Right atrium auricular region (tissue), 2 donors: ENCODE measurements around the gene TM9SF4. TPM values are rescaled to one million over a fixed set of nuclear protein-coding genes. Genes with fewer than 3 reads are reported as not detected.

Experiments
- DNase-seq: peaks from one replicate; pipeline ENCODE4 v3.0.0-alpha.2; 2019; ENCODE audit warnings: low spot score
- H3K27ac ChIP-seq, 2 donors: fragments of 200-600 bp; sonication (generic); 1 replicate in 1 of 2; 2 replicates in 1 of 2; pipeline ENCODE4 v1.5.1; 2016 to 2019
- H3K27me3 ChIP-seq, 2 donors: fragments of 200-600 bp; sonication (generic); one replicate each; pipeline versions ENCODE4 v1.5.1 to v1.6.0; 2017 to 2019
- H3K36me3 ChIP-seq: fragments of 200-600 bp; sonication (generic); one replicate; pipeline ENCODE4 v1.5.1; 2016
- H3K4me1 ChIP-seq, 2 donors: fragments of 200-600 bp; sonication (generic); one replicate each; pipeline versions ENCODE4 v1.5.1 to v1.6.0; 2017 to 2019
- H3K4me3 ChIP-seq, 2 donors: fragments of 200-600 bp; sonication (generic); 1 replicate in 1 of 2; 2 replicates in 1 of 2; pipeline ENCODE4 v1.5.1; 2017 to 2019; ENCODE audit warnings: mild to moderate bottlenecking in 1 of 2, moderate library complexity in 1 of 2
- H3K9me3 ChIP-seq, 2 donors: fragments of 200-600 bp; sonication (generic); one replicate each; pipeline ENCODE4 v1.5.1; 2019
- total RNA-seq, 2 donors: library from RNA; depleted of rRNA; stranded (reverse); fragments of >200 nt; gene quantifications; one replicate each; pipeline ENCODE4 v1.1.0, GENCODE V29; 2016
- TF ChIP-seq, protein P1 (sequence below), 2 donors: fragments of 200-600 bp; sonication (generic); IDR thresholded peaks; one replicate each; pipeline ENCODE4 v1.5.1; 2019; ENCODE audit warnings: antibody characterized with exemption in 2 of 2

Gene TM9SF4
- total RNA-seq, 2 donors from 2014 or later = 28.5 to 30.6 TPM

DNA sequence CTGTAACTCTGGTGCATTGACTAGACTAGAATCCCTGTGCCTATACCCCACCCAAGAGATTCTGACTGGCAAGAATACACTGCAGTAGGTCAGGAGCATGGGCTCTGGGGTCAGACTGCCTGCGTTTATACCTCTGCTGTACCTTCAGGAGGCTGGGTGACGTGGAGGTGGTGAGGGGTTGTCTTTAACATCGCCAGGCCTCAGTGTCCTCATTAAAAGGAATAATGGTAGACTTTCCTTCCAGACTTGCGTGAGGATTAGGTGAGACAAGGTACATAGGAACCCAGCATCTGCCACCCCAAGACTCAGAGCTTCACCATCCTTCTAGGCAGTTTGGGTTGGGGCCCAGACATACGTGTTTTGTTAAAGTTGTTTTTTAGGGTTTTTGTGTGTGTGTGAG, 44.3 kb downstream of the TM9SF4 start:
- Histone ChIP-seq H3K4me3 (no peak overlapping the region), H3K27me3 (no peaks in the 10 kb centered on the region), H3K36me3 (peaks cover 73% of the 10 kb centered on the region), H3K4me1 (peaks cover 0 to 14% of the 10 kb centered on the region in 2 donors), H3K27ac (no peak overlapping the region), H3K9me3 (no peaks in the 10 kb centered on the region)
- no peak for DNase-seq
- TF ChIP-seq, protein P1, sequence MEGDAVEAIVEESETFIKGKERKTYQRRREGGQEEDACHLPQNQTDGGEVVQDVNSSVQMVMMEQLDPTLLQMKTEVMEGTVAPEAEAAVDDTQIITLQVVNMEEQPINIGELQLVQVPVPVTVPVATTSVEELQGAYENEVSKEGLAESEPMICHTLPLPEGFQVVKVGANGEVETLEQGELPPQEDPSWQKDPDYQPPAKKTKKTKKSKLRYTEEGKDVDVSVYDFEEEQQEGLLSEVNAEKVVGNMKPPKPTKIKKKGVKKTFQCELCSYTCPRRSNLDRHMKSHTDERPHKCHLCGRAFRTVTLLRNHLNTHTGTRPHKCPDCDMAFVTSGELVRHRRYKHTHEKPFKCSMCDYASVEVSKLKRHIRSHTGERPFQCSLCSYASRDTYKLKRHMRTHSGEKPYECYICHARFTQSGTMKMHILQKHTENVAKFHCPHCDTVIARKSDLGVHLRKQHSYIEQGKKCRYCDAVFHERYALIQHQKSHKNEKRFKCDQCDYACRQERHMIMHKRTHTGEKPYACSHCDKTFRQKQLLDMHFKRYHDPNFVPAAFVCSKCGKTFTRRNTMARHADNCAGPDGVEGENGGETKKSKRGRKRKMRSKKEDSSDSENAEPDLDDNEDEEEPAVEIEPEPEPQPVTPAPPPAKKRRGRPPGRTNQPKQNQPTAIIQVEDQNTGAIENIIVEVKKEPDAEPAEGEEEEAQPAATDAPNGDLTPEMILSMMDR (IDR thresholded peaks at IDR 0.05) = no peak

DNA sequence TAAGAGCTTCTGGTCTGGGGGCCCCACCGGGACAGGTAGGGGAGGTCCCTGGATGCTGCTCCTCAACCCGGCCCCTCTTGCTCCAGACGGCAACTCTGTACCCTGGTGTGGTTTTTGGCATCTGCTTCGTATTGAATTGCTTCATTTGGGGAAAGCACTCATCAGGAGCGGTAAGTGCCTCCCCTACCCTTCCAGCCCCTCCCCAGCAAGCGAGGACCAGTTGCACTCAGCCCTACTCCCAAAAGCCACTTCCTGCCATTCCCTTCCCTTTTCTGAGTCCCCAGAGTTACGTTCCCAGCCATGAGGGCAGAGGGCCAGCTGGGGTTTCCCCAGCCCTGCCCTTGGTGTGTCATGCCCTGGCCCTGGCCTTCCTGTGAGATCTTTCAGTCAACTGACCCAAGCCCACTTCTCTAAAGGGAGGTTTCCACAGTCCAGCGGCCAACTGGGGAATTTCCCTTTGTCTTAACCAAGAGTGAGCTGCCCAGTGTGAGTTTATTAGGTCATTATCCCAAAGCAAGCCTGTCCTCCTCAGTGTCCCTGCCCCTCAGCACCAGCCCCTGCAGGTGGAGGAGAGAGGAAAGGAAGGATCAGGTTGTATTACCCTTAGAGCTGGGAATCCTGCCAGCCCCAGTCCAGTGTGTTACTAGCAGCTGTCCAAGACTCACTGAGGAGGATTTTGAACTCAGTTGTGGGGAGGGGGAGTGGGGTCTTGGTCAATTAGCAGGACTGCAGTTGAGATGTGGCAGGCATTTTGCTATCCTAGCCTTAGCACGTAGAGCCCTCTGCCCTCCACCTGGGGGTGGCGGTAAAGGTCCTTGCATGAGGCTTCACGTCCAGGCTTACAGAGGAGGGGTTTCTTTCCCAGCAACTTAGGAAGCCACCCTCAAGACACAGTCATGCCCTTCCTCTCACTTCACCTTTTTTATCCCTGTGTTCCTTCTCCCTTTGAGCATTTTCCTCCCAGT, 45.8 kb downstream of the TM9SF4 start:
- TF ChIP-seq, protein P1 (IDR thresholded peaks at IDR 0.05) = peak in 1 of 2 donors; percentile 52
- peak overlapping the region; percentile 23 to 48 for H3K27ac ChIP-seq
- H3K9me3 ChIP-seq = no peaks in the 10 kb centered on the region
- peaks cover 0 to 14% of the 10 kb centered on the region in 2 donors for H3K4me1 ChIP-seq
- peak; percentile 93 for DNase-seq
- H3K36me3 ChIP-seq = peaks cover 74% of the 10 kb centered on the region
- H3K27me3 ChIP-seq = no peaks in the 10 kb centered on the region
- H3K4me3 ChIP-seq = no peak overlapping the region

DNA sequence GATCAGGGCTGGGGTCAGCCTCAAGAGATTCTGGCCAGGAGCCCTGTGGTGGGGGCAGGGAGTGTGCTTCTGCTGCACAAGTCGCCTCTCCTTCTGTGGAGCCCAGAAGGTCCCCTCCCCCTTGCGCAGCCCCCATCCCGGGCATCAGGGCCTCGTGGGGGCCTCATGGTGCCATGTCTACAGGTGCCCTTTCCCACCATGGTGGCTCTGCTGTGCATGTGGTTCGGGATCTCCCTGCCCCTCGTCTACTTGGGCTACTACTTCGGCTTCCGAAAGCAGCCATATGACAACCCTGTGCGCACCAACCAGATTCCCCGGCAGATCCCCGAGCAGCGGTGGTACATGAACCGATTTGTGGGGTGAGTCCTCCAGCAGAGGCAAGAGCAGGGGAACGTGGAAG, 48.1 kb downstream of the TM9SF4 start:
- H3K36me3 ChIP-seq = peaks cover 75% of the 10 kb centered on the region
- no peak overlapping the region for H3K4me3 ChIP-seq
- TF ChIP-seq, protein P1 (IDR thresholded peaks at IDR 0.05) = no peak
- H3K9me3 ChIP-seq = no peaks in the 10 kb centered on the region
- no peak for DNase-seq
- H3K27ac ChIP-seq = no peak overlapping the region
- peaks cover 0 to 14% of the 10 kb centered on the region in 2 donors for H3K4me1 ChIP-seq
- H3K27me3 ChIP-seq = no peaks in the 10 kb centered on the region

DNA sequence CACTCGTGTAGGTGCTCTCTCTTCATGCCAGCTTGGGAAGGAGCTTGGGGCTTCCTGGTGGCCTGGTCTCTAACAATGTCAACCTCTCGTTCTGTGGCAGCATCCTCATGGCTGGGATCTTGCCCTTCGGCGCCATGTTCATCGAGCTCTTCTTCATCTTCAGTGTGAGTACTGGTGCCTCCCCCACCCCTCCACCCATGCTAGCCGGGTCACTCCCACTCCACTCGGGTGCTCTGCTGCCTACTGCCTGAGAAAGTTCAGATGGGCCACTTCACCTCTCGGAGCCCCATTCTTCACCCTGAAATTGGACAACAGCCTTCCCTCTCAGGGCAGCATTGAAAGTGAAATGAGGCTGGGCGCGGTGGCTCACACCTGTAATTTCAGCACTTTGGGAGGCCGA, 48.8 kb downstream of the TM9SF4 start:
- Histone ChIP-seq H3K27me3 (no peaks in the 10 kb centered on the region), H3K27ac (no peak overlapping the region), H3K9me3 (no peaks in the 10 kb centered on the region), H3K4me1 (peaks cover 0 to 14% of the 10 kb centered on the region in 2 donors), H3K36me3 (peaks cover 75% of the 10 kb centered on the region), H3K4me3 (no peak overlapping the region)
- no peak for DNase-seq
- TF ChIP-seq, protein P1 (IDR thresholded peaks at IDR 0.05) = no peak

DNA sequence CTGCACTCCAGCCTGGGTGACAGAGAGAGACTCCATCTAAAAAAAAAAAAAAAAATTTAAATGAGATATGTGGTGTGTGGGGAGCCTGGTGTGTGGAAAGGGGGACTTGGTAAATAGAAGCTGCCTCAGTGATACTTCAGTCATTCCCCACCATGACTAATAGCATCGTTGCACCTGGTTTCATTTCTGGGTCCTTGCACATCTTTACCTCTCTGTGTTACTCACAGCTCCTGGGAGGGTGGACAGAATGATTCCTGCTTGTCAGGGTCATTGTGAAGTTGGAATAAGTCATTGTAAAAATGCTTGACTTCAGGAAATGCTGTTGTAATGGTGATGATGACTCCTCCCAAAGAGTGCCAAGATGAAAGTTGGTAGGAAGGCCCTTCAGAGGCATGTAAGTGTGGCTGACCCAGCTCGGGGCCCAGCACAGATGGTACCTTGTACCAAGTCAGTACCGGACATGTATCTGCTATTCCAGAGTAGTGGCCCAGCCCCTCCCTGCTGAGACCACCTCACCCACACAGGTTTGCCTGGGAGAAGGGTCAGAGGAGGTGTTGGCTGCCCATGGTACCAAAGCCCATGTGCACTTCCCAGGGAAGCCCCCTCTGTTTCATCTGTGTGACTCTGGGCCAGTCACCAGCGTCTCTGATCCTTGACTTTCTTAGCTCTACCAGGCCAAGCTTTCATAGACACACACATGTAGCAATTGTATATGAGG, 49.6 kb downstream of the TM9SF4 start:
- no peaks in the 10 kb centered on the region for H3K9me3 ChIP-seq
- H3K27me3 ChIP-seq = no peaks in the 10 kb centered on the region
- peaks cover 75% of the 10 kb centered on the region for H3K36me3 ChIP-seq
- no peak for DNase-seq
- H3K4me1 ChIP-seq = peaks cover 0 to 14% of the 10 kb centered on the region in 2 donors
- TF ChIP-seq, protein P1 (IDR thresholded peaks at IDR 0.05) = no peak
- H3K4me3 ChIP-seq = no peak overlapping the region
- H3K27ac ChIP-seq = no peak overlapping the region
